Anterior cingulate cortex (tissue), 58 donors: ENCODE results near the gene SMARCB1.
A peak's percentile ranks its signal among the peaks of the same experiment; 100 is the strongest.
"Not testable (repeated sequence)": the region's sequence is repeated elsewhere in the genome, so short reads cannot be mapped to it uniquely, and the experiment has no call there.

Experiments
- DNase-seq, 58 donors: peaks; one replicate each; lab custom pipeline; 2025; lab: John Stamatoyannopoulos, UW

SMARCB1 gene

GRCh38 chr22:23860187-23860586, 73.4 kb downstream of the SMARCB1 start:
- not testable (repeated sequence) for DNase-seq

GRCh38 chr22:23862103-23862502, 75.3 kb downstream of the SMARCB1 start:
- peak in 4 of 58 donors; percentile 8 to 14 (median 10) for DNase-seq

GRCh38 chr22:23864499-23865154, 77.9 kb downstream of the SMARCB1 start:
- not testable (repeated sequence) for DNase-seq

GRCh38 chr22:23868580-23868979, 81.8 kb downstream of the SMARCB1 start:
- no peak for DNase-seq

GRCh38 chr22:23874871-23875270, 88.1 kb downstream of the SMARCB1 start:
- DNase-seq = no peak

GRCh38 chr22:23875801-23876200, 89.0 kb downstream of the SMARCB1 start:
- DNase-seq = no peak

- no peak for DNase-seq
Observed at GRCh38 chr22:23877566-23877965, 90.8 kb downstream of the SMARCB1 start.

GRCh38 chr22:23878219-23878618, 91.5 kb downstream of the SMARCB1 start:
- peak in 19 of 58 donors; percentile 5 to 49 (median 34) for DNase-seq

GRCh38 chr22:23882370-23882769, 95.6 kb downstream of the SMARCB1 start:
- no peak for DNase-seq

- DNase-seq = no peak
Observed at GRCh38 chr22:23883658-23884057, 96.9 kb downstream of the SMARCB1 start.

GRCh38 chr22:23884140-23884539, 97.4 kb downstream of the SMARCB1 start:
- DNase-seq = no peak
